Measurements from ENCODE around the gene PNKP. TPM values are rescaled to one million over a fixed set of nuclear protein-coding genes. Genes with fewer than 3 reads are reported as not detected.

Gene PNKP
- total RNA-seq, 1 experiment from 2014 or later: 146 TPM

DNA sequence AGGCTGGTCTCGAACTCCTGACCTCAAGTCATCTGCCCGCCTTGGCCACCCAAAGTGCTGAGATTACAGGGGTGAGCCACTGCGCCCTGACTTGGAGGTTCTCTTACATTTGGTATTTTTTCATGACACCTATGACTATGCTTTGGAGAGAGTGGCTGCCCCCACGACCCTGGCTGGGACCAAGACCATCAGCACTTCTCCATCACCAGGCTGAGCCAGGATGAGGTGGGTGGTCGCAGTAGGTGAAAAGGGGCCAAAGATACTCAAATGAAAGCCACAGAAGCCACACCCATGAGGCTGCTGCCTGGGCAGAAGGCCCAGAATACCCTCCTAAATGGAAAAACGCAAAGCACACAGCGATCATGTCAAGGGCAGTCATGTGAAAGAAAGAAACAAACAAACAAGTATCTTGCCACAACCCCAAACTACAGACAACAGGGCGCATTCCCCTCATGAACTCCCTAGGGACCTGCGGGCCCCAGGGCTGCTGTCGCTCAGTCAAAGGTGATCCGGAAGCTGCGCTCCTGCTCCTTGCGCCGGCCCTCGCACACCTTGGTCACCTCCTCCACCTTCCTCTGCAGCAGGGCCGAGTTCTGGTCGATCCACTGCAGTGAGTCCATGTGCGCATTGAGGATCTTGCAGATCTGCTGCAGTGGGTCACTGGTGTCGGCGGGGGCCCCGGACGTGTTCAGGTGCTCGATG lies 40.5 kb upstream of the PNKP start:
- no peaks in the 10 kb centered on the region for H3K27me3 Mint-ChIP-seq (ENCODE audit: low read depth)
- CTCF ChIA-PET: interaction anchor here (0.9 kb wide), 1 partner anchor 45 kb away, joined by 3 read pairs; no protein-coding TSS in a partner anchor
- POLR2A ChIA-PET: interaction anchor here (0.8 to 1.1 kb wide), 3 partner anchors 9 to 47 kb away, joined by 3 to 4 read pairs (median 3); partner anchors contain the start of genes ATF5 and NUP62
- peaks cover 51% of the 10 kb centered on the region for H3K36me3 Mint-ChIP-seq
- H3K4me3 Mint-ChIP-seq: no peak overlapping the region
- DNase-seq (ENCODE audit: low spot score): no peak
- H3K4me1 Mint-ChIP-seq: peaks cover 20% of the 10 kb centered on the region
- no peaks in the 10 kb centered on the region for H3K9me3 Mint-ChIP-seq
- ATAC-seq: no peak
- H3K27ac Mint-ChIP-seq: peak overlapping the region; percentile 23; the same call in 1 of the 2 replicates
- TF ChIP-seq TP53 (CRISPR knock-in tag; IDR thresholded peaks at IDR 0.05) (no peak), SP1 (CRISPR knock-in tag; conservative IDR thresholded peaks at IDR 0.05) (no peak), NR2C2 (CRISPR knock-in tag; IDR thresholded peaks at IDR 0.05) (no peak), FOXJ3 (CRISPR knock-in tag; IDR thresholded peaks at IDR 0.05; ENCODE audit: borderline replicate concordance) (no peak), ESRRA (CRISPR knock-in tag; IDR thresholded peaks at IDR 0.05; ENCODE audit: borderline replicate concordance) (no peak), NFYB (CRISPR knock-in tag; conservative IDR thresholded peaks at IDR 0.05; ENCODE audit: low read depth) (no peak), KAT7 (CRISPR knock-in tag; IDR thresholded peaks at IDR 0.05; ENCODE audit: borderline replicate concordance) (no peak), ZNF232 (CRISPR knock-in tag; IDR thresholded peaks at IDR 0.05) (no peak)
- TF ChIP-seq, protein P1, sequence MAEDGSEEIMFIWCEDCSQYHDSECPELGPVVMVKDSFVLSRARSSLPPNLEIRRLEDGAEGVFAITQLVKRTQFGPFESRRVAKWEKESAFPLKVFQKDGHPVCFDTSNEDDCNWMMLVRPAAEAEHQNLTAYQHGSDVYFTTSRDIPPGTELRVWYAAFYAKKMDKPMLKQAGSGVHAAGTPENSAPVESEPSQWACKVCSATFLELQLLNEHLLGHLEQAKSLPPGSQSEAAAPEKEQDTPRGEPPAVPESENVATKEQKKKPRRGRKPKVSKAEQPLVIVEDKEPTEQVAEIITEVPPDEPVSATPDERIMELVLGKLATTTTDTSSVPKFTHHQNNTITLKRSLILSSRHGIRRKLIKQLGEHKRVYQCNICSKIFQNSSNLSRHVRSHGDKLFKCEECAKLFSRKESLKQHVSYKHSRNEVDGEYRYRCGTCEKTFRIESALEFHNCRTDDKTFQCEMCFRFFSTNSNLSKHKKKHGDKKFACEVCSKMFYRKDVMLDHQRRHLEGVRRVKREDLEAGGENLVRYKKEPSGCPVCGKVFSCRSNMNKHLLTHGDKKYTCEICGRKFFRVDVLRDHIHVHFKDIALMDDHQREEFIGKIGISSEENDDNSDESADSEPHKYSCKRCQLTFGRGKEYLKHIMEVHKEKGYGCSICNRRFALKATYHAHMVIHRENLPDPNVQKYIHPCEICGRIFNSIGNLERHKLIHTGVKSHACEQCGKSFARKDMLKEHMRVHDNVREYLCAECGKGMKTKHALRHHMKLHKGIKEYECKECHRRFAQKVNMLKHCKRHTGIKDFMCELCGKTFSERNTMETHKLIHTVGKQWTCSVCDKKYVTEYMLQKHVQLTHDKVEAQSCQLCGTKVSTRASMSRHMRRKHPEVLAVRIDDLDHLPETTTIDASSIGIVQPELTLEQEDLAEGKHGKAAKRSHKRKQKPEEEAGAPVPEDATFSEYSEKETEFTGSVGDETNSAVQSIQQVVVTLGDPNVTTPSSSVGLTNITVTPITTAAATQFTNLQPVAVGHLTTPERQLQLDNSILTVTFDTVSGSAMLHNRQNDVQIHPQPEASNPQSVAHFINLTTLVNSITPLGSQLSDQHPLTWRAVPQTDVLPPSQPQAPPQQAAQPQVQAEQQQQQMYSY (CRISPR knock-in tag; IDR thresholded peaks at IDR 0.05): no peak
- TF ChIP-seq, protein P2, sequence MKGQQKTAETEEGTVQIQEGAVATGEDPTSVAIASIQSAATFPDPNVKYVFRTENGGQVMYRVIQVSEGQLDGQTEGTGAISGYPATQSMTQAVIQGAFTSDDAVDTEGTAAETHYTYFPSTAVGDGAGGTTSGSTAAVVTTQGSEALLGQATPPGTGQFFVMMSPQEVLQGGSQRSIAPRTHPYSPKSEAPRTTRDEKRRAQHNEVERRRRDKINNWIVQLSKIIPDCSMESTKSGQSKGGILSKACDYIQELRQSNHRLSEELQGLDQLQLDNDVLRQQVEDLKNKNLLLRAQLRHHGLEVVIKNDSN (CRISPR knock-in tag; IDR thresholded peaks at IDR 0.05): no peak
- TF ChIP-seq, protein P3, sequence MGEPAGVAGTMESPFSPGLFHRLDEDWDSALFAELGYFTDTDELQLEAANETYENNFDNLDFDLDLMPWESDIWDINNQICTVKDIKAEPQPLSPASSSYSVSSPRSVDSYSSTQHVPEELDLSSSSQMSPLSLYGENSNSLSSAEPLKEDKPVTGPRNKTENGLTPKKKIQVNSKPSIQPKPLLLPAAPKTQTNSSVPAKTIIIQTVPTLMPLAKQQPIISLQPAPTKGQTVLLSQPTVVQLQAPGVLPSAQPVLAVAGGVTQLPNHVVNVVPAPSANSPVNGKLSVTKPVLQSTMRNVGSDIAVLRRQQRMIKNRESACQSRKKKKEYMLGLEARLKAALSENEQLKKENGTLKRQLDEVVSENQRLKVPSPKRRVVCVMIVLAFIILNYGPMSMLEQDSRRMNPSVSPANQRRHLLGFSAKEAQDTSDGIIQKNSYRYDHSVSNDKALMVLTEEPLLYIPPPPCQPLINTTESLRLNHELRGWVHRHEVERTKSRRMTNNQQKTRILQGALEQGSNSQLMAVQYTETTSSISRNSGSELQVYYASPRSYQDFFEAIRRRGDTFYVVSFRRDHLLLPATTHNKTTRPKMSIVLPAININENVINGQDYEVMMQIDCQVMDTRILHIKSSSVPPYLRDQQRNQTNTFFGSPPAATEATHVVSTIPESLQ (CRISPR knock-in tag; IDR thresholded peaks at IDR 0.05): no peak
- TF ChIP-seq, protein P4, sequence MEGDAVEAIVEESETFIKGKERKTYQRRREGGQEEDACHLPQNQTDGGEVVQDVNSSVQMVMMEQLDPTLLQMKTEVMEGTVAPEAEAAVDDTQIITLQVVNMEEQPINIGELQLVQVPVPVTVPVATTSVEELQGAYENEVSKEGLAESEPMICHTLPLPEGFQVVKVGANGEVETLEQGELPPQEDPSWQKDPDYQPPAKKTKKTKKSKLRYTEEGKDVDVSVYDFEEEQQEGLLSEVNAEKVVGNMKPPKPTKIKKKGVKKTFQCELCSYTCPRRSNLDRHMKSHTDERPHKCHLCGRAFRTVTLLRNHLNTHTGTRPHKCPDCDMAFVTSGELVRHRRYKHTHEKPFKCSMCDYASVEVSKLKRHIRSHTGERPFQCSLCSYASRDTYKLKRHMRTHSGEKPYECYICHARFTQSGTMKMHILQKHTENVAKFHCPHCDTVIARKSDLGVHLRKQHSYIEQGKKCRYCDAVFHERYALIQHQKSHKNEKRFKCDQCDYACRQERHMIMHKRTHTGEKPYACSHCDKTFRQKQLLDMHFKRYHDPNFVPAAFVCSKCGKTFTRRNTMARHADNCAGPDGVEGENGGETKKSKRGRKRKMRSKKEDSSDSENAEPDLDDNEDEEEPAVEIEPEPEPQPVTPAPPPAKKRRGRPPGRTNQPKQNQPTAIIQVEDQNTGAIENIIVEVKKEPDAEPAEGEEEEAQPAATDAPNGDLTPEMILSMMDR (IDR thresholded peaks at IDR 0.05): no peak
- TF ChIP-seq, protein P5, sequence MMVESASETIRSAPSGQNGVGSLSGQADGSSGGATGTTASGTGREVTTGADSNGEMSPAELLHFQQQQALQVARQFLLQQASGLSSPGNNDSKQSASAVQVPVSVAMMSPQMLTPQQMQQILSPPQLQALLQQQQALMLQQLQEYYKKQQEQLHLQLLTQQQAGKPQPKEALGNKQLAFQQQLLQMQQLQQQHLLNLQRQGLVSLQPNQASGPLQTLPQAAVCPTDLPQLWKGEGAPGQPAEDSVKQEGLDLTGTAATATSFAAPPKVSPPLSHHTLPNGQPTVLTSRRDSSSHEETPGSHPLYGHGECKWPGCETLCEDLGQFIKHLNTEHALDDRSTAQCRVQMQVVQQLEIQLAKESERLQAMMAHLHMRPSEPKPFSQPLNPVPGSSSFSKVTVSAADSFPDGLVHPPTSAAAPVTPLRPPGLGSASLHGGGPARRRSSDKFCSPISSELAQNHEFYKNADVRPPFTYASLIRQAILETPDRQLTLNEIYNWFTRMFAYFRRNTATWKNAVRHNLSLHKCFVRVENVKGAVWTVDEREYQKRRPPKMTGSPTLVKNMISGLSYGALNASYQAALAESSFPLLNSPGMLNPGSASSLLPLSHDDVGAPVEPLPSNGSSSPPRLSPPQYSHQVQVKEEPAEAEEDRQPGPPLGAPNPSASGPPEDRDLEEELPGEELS (CRISPR knock-in tag; IDR thresholded peaks at IDR 0.05): no peak
- TF ChIP-seq, protein P6, sequence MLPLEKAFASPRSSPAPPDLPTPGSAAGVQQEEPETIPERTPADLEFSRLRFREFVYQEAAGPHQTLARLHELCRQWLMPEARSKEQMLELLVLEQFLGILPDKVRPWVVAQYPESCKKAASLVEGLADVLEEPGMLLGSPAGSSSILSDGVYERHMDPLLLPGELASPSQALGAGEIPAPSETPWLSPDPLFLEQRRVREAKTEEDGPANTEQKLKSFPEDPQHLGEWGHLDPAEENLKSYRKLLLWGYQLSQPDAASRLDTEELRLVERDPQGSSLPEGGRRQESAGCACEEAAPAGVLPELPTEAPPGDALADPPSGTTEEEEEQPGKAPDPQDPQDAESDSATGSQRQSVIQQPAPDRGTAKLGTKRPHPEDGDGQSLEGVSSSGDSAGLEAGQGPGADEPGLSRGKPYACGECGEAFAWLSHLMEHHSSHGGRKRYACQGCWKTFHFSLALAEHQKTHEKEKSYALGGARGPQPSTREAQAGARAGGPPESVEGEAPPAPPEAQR (CRISPR knock-in tag; IDR thresholded peaks at IDR 0.05): no peak
- TF ChIP-seq, protein P7, sequence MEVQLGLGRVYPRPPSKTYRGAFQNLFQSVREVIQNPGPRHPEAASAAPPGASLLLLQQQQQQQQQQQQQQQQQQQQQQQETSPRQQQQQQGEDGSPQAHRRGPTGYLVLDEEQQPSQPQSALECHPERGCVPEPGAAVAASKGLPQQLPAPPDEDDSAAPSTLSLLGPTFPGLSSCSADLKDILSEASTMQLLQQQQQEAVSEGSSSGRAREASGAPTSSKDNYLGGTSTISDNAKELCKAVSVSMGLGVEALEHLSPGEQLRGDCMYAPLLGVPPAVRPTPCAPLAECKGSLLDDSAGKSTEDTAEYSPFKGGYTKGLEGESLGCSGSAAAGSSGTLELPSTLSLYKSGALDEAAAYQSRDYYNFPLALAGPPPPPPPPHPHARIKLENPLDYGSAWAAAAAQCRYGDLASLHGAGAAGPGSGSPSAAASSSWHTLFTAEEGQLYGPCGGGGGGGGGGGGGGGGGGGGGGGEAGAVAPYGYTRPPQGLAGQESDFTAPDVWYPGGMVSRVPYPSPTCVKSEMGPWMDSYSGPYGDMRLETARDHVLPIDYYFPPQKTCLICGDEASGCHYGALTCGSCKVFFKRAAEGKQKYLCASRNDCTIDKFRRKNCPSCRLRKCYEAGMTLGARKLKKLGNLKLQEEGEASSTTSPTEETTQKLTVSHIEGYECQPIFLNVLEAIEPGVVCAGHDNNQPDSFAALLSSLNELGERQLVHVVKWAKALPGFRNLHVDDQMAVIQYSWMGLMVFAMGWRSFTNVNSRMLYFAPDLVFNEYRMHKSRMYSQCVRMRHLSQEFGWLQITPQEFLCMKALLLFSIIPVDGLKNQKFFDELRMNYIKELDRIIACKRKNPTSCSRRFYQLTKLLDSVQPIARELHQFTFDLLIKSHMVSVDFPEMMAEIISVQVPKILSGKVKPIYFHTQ (CRISPR knock-in tag; IDR thresholded peaks at IDR 0.05): no peak
- TF ChIP-seq, protein P8, sequence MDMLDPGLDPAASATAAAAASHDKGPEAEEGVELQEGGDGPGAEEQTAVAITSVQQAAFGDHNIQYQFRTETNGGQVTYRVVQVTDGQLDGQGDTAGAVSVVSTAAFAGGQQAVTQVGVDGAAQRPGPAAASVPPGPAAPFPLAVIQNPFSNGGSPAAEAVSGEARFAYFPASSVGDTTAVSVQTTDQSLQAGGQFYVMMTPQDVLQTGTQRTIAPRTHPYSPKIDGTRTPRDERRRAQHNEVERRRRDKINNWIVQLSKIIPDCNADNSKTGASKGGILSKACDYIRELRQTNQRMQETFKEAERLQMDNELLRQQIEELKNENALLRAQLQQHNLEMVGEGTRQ (CRISPR knock-in tag; IDR thresholded peaks at IDR 0.05): no peak
- TF ChIP-seq, protein P9, sequence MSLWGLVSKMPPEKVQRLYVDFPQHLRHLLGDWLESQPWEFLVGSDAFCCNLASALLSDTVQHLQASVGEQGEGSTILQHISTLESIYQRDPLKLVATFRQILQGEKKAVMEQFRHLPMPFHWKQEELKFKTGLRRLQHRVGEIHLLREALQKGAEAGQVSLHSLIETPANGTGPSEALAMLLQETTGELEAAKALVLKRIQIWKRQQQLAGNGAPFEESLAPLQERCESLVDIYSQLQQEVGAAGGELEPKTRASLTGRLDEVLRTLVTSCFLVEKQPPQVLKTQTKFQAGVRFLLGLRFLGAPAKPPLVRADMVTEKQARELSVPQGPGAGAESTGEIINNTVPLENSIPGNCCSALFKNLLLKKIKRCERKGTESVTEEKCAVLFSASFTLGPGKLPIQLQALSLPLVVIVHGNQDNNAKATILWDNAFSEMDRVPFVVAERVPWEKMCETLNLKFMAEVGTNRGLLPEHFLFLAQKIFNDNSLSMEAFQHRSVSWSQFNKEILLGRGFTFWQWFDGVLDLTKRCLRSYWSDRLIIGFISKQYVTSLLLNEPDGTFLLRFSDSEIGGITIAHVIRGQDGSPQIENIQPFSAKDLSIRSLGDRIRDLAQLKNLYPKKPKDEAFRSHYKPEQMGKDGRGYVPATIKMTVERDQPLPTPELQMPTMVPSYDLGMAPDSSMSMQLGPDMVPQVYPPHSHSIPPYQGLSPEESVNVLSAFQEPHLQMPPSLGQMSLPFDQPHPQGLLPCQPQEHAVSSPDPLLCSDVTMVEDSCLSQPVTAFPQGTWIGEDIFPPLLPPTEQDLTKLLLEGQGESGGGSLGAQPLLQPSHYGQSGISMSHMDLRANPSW (CRISPR knock-in tag; conservative IDR thresholded peaks at IDR 0.05; ENCODE audit: low read depth): no peak
